PC-9 (cell line): Measurements from ENCODE around the gene XPO6. TPM values are rescaled to one million over a fixed set of nuclear protein-coding genes. Genes with fewer than 3 reads are reported as not detected.

Experiments
- BruUV-seq: library from RNA; stranded (reverse); fragments of 400-500 nt; replicated peaks from 2 replicates; lab custom pipeline; 2021; lab: Mats Ljungman, UMichigan
- CTCF ChIA-PET: fragments of 300-600 bp; sonication (Branson Sonifier 250); formaldehyde crosslinking; loops from one replicate; lab custom pipeline; 2022; ENCODE audit warnings: antibody characterized with exemption; lab: Charles Lee
- POLR2A ChIA-PET: fragments of 300-600 bp; sonication (Branson Sonifier 250); formaldehyde crosslinking; loops from one replicate; lab custom pipeline; 2022; ENCODE audit warnings: antibody characterized with exemption; ENCODE audit not compliant: unreplicated experiment; lab: Charles Lee
- DNase-seq, 2 experiments: peaks; one replicate each; pipeline versions ENCODE4 v3.0.0 to v3.0.0-alpha.2; 2015 to 2022; ENCODE audit warnings: mixed read lengths in 1 of 2
- H2AFZ ChIP-seq: fragments of 200-600 bp; sonication (generic); 2 replicates; pipeline ENCODE4 v1.8.1; 2017; ENCODE audit warnings: antibody characterized with exemption
- H3F3A ChIP-seq: fragments of 200-600 bp; sonication (generic); 2 replicates; pipeline ENCODE4 v1.8.1; 2017; ENCODE audit warnings: antibody characterized with exemption, mild to moderate bottlenecking, low read depth; ENCODE audit not compliant: insufficient read depth
- H3K27ac ChIP-seq: fragments of 200-600 bp; sonication (generic); 2 replicates; pipeline ENCODE4 v1.6.1; 2016; ENCODE audit warnings: mixed run types
- H3K27me3 ChIP-seq: fragments of 200-600 bp; sonication (generic); 2 replicates; pipeline ENCODE4 v1.6.1; 2016; ENCODE audit warnings: low read depth, mixed run types; ENCODE audit not compliant: insufficient read depth
- H3K36me3 ChIP-seq: fragments of 200-600 bp; sonication (generic); 2 replicates; pipeline ENCODE4 v1.6.1; 2016; ENCODE audit warnings: low read depth, mixed run types
- H3K4me1 ChIP-seq: fragments of 200-600 bp; sonication (generic); replicated peaks from 2 replicates; pipeline ENCODE4 v1.6.1; 2016; ENCODE audit warnings: mixed run types; ENCODE audit not compliant: insufficient read depth
- H3K4me2 ChIP-seq: fragments of 200-600 bp; sonication (generic); 2 replicates; pipeline ENCODE4 v1.6.1; 2017; ENCODE audit warnings: mixed run types
- H3K4me3 ChIP-seq: fragments of 200-600 bp; sonication (generic); 2 replicates; pipeline ENCODE4 v1.6.1; 2016; ENCODE audit warnings: mixed run types
- H3K79me2 ChIP-seq: fragments of 200-600 bp; sonication (generic); 2 replicates; pipeline ENCODE4 v1.6.1; 2017; ENCODE audit warnings: low read depth, mixed run types
- H3K9me2 ChIP-seq: fragments of 200-600 bp; sonication (generic); 2 replicates; pipeline ENCODE4 v1.8.1; 2017; ENCODE audit warnings: mild to moderate bottlenecking; ENCODE audit not compliant: insufficient read depth
- H3K9me3 ChIP-seq: fragments of 200-600 bp; sonication (generic); 2 replicates; pipeline ENCODE4 v1.8.1; 2016; ENCODE audit warnings: low read depth; ENCODE audit not compliant: insufficient read depth
- H4K20me1 ChIP-seq: fragments of 200-600 bp; sonication (generic); 2 replicates; pipeline ENCODE4 v1.8.1; 2017; ENCODE audit not compliant: insufficient read depth
- CTCF ChIP-seq: fragments of 200-600 bp; sonication (generic); conservative IDR thresholded peaks from 2 replicates; pipeline ENCODE4 v1.6.1; 2017; ENCODE audit warnings: mixed run types, antibody characterized with exemption, mild to moderate bottlenecking, moderate library complexity
- EZH2 ChIP-seq: fragments of 200-600 bp; sonication (generic); IDR thresholded peaks from 2 replicates; pipeline ENCODE4 v1.8.0; 2017; ENCODE audit warnings: antibody characterized with exemption, low read depth
- intact Hi-C: fragments of 100-400 bp; cut with micrococcal nuclease; formaldehyde crosslinking; loops from one replicate; pipeline ENCODE4 v1.10.0; 2022; ENCODE audit not compliant: unreplicated experiment
- total RNA-seq: library from RNA; stranded (reverse); gene quantifications from 2 replicates; pipeline ENCODE4 v1.2.3, GENCODE V29; 2021

Gene XPO6
- total RNA-seq, 1 experiment from 2014 or later, result 154 TPM

GRCh38 chr16:28161626-28162025, 50.1 kb downstream of the XPO6 start:
- Histone ChIP-seq H3K4me2 (no peak overlapping the region), H3F3A (peaks cover 34% of the 10 kb centered on the region), H3K27me3 (no peaks in the 10 kb centered on the region), H2AFZ (no peak overlapping the region), H4K20me1 (peaks cover 8% of the 10 kb centered on the region; the same call in 1 of the 2 replicates), H3K79me2 (peaks cover 49% of the 10 kb centered on the region), H3K36me3 (peaks cover 30% of the 10 kb centered on the region), H3K9me2 (no peaks in the 10 kb centered on the region), H3K4me3 (no peak overlapping the region), H3K9me3 (no peaks in the 10 kb centered on the region), H3K27ac (no peak overlapping the region), H3K4me1 (peaks cover 23% of the 10 kb centered on the region)
- intact Hi-C loops, result loop anchor here (5.0 kb wide), 1 partner anchor 49 kb away; no protein-coding TSS in a partner anchor
- POLR2A ChIA-PET, result no interaction called here
- DNase-seq, result no peak
- TF ChIP-seq EZH2 (no peak), CTCF (no peak)
- CTCF ChIA-PET, result no interaction called here
- no TSS peak for BruUV-seq

- Histone ChIP-seq H3K4me2 (no peak overlapping the region), H3K4me1 (no peaks in the 10 kb centered on the region), H3K9me3 (no peaks in the 10 kb centered on the region), H3K4me3 (no peak overlapping the region), H3K9me2 (no peaks in the 10 kb centered on the region), H3K79me2 (peaks cover 24% of the 10 kb centered on the region), H4K20me1 (peaks cover 6% of the 10 kb centered on the region; the same call in 1 of the 2 replicates), H3K36me3 (peaks cover 30% of the 10 kb centered on the region), H2AFZ (no peak overlapping the region), H3K27ac (no peak overlapping the region), H3F3A (peaks cover 22% of the 10 kb centered on the region), H3K27me3 (no peaks in the 10 kb centered on the region)
- TF ChIP-seq CTCF, result no peak
- POLR2A ChIA-PET, result no interaction called here
- intact Hi-C loops, result no loop called here
- peak in 1 of 2 experiments; percentile 34 for DNase-seq
- CTCF ChIA-PET, result no interaction called here
- no TSS peak for BruUV-seq
These were observed 53.6 kb downstream of the XPO6 start for GRCh38 chr16:28158136-28158535.

GRCh38 chr16:28156056-28156680, 55.6 kb downstream of the XPO6 start:
- H3K36me3 ChIP-seq, result peaks cover 36% of the 10 kb centered on the region
- no peak overlapping the region for H3K27ac ChIP-seq
- H3K9me3 ChIP-seq, result no peaks in the 10 kb centered on the region
- no peaks in the 10 kb centered on the region for H3K9me2 ChIP-seq
- H3K4me2 ChIP-seq, result no peak overlapping the region
- DNase-seq, result peak in 1 of 2 experiments; percentile 13
- H3K4me3 ChIP-seq, result no peak overlapping the region
- H3F3A ChIP-seq, result peaks cover 15% of the 10 kb centered on the region
- intact Hi-C loops, result no loop called here
- no peak for TF ChIP-seq CTCF
- TF ChIP-seq EZH2, result no peak
- peaks cover 12% of the 10 kb centered on the region for H3K79me2 ChIP-seq
- CTCF ChIA-PET, result no interaction called here
- no peaks in the 10 kb centered on the region for H3K4me1 ChIP-seq
- BruUV-seq, result no TSS peak
- H4K20me1 ChIP-seq, result peaks cover 6% of the 10 kb centered on the region; the same call in 1 of the 2 replicates
- POLR2A ChIA-PET, result interaction anchor here (0.6 kb wide), 1 partner anchor 638 kb away, joined by 3 read pairs; no protein-coding TSS in a partner anchor
- H3K27me3 ChIP-seq, result no peaks in the 10 kb centered on the region
- no peak overlapping the region for H2AFZ ChIP-seq
